ENCODE results near the gene USP17L21. TPM values are rescaled to one million over a fixed set of nuclear protein-coding genes. Genes with fewer than 3 reads are reported as not detected.
"Not testable (repeated sequence)": the region's sequence is repeated elsewhere in the genome, so short reads cannot be mapped to it uniquely, and the experiment has no call there.

The USP17L21 gene
- total and polyA plus RNA-seq, 2 of the 4 experiments (the other 2 are of a cell fraction) = not detected

DNA sequence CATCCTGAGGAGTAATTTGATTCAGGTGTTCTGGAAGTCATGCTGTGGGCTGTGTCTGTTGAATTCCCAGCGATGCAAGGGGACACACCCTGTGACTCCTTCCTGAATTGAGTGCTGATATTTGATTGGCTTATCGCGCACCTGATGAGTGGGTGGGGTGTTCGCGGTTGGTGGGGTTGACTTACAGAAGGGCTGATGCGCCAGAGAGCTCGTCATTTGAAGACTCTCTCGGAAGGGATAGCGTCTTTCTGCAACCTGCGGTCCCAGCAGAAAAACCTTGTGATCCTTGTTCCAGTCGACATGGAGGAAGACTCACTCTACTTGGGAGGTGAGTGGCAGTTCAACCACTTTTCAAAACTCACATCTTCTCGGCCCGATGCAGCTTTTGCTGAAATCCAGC, 9.6 kb upstream of the USP17L21 start, which contains the start of gene USP17L19:
Gene USP17L19 (plus strand): TSS at position 301 of the 400 bp plus-strand sequence. CDS start 0 bp downstream, at position 301.
- no CpG with 5 or more reads among the region's 13 CpGs for WGBS, 2 experiments (ENCODE audit: extremely low coverage in 2 of 2, insufficient read length in 1 of 2)
- H3K4me2 ChIP-seq (ENCODE audit: low read depth, low read length) = not testable (repeated sequence)

DNA sequence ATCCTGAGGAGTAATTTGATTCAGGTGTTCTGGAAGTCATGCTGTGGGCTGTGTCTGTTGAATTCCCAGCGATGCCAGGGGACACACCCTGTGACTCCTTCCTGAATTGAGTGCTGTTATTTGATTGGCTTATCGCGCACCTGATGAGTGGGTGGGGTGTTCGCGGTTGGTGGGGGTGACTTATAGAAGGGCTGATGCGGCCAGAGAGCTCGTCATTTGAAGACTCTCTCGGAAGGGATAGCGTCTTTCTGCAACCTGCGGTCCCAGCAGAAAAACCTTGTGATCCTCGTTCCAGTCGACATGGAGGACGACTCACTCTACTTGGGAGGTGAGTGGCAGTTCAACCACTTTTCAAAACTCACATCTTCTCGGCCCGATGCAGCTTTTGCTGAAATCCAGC, 4.8 kb upstream of the USP17L21 start, which contains the start of gene USP17L20:
Gene USP17L20 (plus strand): TSS at position 301 of the 400 bp plus-strand sequence. CDS start 0 bp downstream, at position 301.
- H4K8ac ChIP-seq (ENCODE audit: low read depth in 2 of 2, low read length in 2 of 2); H2BK120ac ChIP-seq (ENCODE audit: low read depth, low read length); intact Hi-C loops (cut with micrococcal nuclease); H4K5ac ChIP-seq (ENCODE audit: low read depth, low read length); H3K27ac ChIP-seq (ENCODE audit: insufficient read depth, low read length); H3K23ac ChIP-seq (ENCODE audit: low read depth, low read length); BruUV-seq (replicated peaks); H3K27me3 ChIP-seq (ENCODE audit: control insufficient read depth, insufficient read depth, low read length); H2AFZ ChIP-seq (replicated peaks; ENCODE audit: low read length, poor library complexity); H3K79me1 ChIP-seq (ENCODE audit: low read depth in 1 of 2, low read length in 2 of 2); H3K9me1 ChIP-seq (ENCODE audit: insufficient read depth, low read length); H2BK20ac ChIP-seq (ENCODE audit: low read depth, low read length); H3K4me1 ChIP-seq (ENCODE audit: control insufficient read depth, insufficient read depth, low read length); DNase-seq; H3K4ac ChIP-seq (ENCODE audit: low read depth, low read length); H3K14ac ChIP-seq (replicated peaks; ENCODE audit: low read depth, low read length); H2BK15ac ChIP-seq (ENCODE audit: low read depth, low read length); H3K36me3 ChIP-seq (ENCODE audit: control insufficient read depth, insufficient read depth, low read length); H3K18ac ChIP-seq (ENCODE audit: low read depth, low read length); dilution Hi-C loops (cut with HindIII; ENCODE audit: low sequenced_read_pairs, unreplicated experiment); H2BK5ac ChIP-seq (ENCODE audit: low read depth, low read length, poor library complexity, severe bottlenecking); H3K4me2 ChIP-seq (ENCODE audit: low read depth, low read length); H3K56ac ChIP-seq (ENCODE audit: extremely low read depth, insufficient read depth, low read length); H3K9me3 ChIP-seq (ENCODE audit: control insufficient read depth, insufficient read depth, low read length); POLR2A ChIA-PET (ENCODE audit: unreplicated experiment); H3K9ac ChIP-seq (ENCODE audit: low read depth, low read length); H4K20me1 ChIP-seq (ENCODE audit: insufficient read depth, low read length); CTCF ChIA-PET; in situ Hi-C loops (cut with MboI; ENCODE audit: low sequenced_read_pairs); H2AK9ac ChIP-seq (replicated peaks; ENCODE audit: low read depth, low read length, poor library complexity); H2AK5ac ChIP-seq (ENCODE audit: low read depth, low read length); H3K4me3 ChIP-seq (ENCODE audit: insufficient read depth, low read depth, low read length); H4K91ac ChIP-seq (ENCODE audit: insufficient read depth, low read depth, low read length); ATAC-seq (ENCODE audit: low read depth): not testable (repeated sequence)
- WGBS, 2 experiments (ENCODE audit: extremely low coverage in 2 of 2, insufficient read length in 1 of 2) = no CpG with 5 or more reads among the region's 15 CpGs

More for the DNA sequence above, 9.6 kb upstream of the USP17L21 start, which contains the start of gene USP17L19:
- H3K18ac ChIP-seq (ENCODE audit: low read depth, low read length); H2AK9ac ChIP-seq (replicated peaks; ENCODE audit: low read depth, low read length, poor library complexity); H3K4me3 ChIP-seq (ENCODE audit: insufficient read depth, low read depth, low read length); H3K4me1 ChIP-seq (ENCODE audit: control insufficient read depth, insufficient read depth, low read length); H3K56ac ChIP-seq (ENCODE audit: extremely low read depth, insufficient read depth, low read length); in situ Hi-C loops (cut with MboI; ENCODE audit: low sequenced_read_pairs); H3K4ac ChIP-seq (ENCODE audit: low read depth, low read length); H2BK15ac ChIP-seq (ENCODE audit: low read depth, low read length); dilution Hi-C loops (cut with HindIII; ENCODE audit: low sequenced_read_pairs, unreplicated experiment); H4K20me1 ChIP-seq (ENCODE audit: insufficient read depth, low read length); intact Hi-C loops (cut with micrococcal nuclease); H3K79me1 ChIP-seq (ENCODE audit: low read depth in 1 of 2, low read length in 2 of 2); POLR2A ChIA-PET (ENCODE audit: unreplicated experiment); H3K9me1 ChIP-seq (ENCODE audit: insufficient read depth, low read length); H3K36me3 ChIP-seq (ENCODE audit: control insufficient read depth, insufficient read depth, low read length); H2BK120ac ChIP-seq (ENCODE audit: low read depth, low read length); H3K27ac ChIP-seq (ENCODE audit: insufficient read depth, low read length); H2BK5ac ChIP-seq (ENCODE audit: low read depth, low read length, poor library complexity, severe bottlenecking); H3K23ac ChIP-seq (ENCODE audit: low read depth, low read length); H4K5ac ChIP-seq (ENCODE audit: low read depth, low read length); H2AK5ac ChIP-seq (ENCODE audit: low read depth, low read length); CTCF ChIA-PET; H2BK20ac ChIP-seq (ENCODE audit: low read depth, low read length); H4K91ac ChIP-seq (ENCODE audit: insufficient read depth, low read depth, low read length); H4K8ac ChIP-seq (ENCODE audit: low read depth in 2 of 2, low read length in 2 of 2); H3K27me3 ChIP-seq (ENCODE audit: control insufficient read depth, insufficient read depth, low read length); ATAC-seq (ENCODE audit: low read depth); H3K14ac ChIP-seq (replicated peaks; ENCODE audit: low read depth, low read length); H3K9ac ChIP-seq (ENCODE audit: low read depth, low read length); H2AFZ ChIP-seq (replicated peaks; ENCODE audit: low read length, poor library complexity); BruUV-seq (replicated peaks); H3K9me3 ChIP-seq (ENCODE audit: control insufficient read depth, insufficient read depth, low read length); DNase-seq: not testable (repeated sequence)
